DMS79 (cell line): ENCODE measurements around the gene OR2L2.
"Not testable (repeated sequence)": the region's sequence is repeated elsewhere in the genome, so short reads cannot be mapped to it uniquely, and the experiment has no call there.

Experiments
- DNase-seq: peaks from one replicate; lab custom pipeline; 2025; lab: John Stamatoyannopoulos, UW

The OR2L2 gene, protein sequence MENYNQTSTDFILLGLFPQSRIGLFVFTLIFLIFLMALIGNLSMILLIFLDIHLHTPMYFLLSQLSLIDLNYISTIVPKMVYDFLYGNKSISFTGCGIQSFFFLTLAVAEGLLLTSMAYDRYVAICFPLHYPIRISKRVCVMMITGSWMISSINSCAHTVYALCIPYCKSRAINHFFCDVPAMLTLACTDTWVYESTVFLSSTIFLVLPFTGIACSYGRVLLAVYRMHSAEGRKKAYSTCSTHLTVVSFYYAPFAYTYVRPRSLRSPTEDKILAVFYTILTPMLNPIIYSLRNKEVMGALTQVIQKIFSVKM

DNA sequence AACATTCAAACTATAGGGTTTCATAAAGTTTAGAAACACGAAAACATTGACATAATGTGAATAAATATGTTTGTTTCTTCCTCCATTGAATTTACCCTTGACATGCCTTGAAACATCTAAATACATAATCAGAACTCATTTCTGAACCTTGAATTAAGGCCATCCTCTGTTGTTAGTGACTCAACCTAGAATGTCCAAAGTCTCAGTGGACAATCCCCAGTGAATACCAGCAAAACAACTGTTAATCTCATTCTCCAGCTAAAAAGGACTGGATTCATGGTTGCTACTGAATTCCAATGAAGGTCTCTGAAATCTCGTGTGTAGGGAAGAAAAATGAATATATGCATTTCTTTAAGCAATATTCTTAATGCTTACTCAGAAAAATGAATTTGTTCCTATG lies at the start of gene OR2L2:
Gene OR2L2, plus strand, starts transcription at position 301 of the 400 bp plus-strand sequence. CDS start 8,198 bp downstream, outside the sequence.
- DNase-seq: no peak

DNA sequence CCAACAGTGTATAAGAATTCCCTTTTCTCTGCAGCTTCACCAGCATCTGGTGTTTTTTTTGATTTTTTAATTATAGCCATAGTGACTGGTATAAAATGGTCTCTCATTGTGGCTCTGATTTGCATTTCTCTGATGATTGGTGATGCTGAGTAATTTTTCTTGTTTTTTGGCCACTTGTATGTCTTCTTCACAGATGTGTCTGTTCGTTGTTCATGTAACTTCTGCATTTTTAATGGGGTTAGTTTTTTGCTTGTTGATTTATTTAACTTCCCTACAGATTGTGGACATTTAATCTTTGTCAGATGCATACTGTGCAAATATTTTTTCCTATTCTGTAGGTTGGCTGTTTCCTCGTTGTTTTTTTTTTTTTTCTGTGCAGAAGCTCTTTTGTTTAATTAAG lies 36.9 kb upstream of the OR2L2 start:
- DNase-seq: no peak

DNA sequence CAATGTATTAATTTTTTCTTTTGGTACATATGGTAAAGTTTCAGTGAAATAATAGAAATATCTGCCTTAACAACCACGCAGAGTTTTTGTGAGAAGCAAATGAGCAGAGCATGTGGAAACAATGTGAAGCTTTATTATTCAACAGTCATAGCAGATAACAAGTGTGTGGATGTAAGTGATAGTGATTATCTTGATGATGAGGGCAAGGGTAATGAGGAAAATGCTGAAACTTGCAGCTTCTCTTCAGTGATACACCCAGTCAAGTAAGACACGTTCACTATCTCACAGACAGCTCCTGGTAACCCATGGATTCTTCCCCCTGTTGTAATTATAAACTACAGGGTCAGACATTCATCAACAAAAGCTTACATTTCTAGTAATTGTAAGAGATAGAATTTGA lies 31.1 kb upstream of the OR2L2 start:
- DNase-seq: no peak

DNA sequence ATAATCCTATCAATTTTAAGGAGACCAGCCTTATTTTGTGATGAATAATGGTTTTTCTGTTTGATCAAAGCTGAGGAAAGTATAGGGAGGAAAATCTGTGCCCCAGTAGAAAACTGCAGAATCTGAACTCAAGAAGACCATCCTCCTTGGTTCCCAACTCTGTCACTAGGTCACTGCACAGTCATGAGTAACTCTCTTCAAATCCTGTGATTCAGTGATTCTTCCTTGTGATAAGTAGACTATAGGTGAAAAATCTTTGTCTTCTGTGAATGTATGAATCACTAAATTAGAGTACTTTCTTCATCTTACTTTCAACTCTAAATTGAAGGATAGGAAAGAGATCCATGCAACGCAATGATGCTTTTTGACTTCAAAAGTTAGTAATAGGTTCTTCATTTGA lies 29.7 kb upstream of the OR2L2 start:
- DNase-seq: no peak

DNA sequence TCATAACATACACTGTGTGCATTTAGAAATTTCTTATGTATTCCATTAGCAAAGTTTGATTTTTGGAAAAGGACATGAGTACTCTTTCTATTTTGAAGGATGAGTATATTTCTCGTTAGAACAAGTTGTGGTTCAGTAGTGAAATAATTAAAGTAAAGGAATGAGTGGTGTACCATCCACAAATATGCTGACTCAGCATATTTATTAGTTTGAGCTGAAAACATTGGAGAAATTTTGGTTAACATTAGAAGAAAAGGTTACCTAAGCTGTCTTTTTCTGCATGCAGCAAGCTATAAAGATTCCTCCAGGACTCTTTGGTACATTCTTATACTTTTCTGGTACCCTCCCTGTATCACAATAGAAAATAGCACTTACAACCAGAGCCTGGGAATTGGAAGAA lies 22.1 kb upstream of the OR2L2 start:
- no peak for DNase-seq

DNA sequence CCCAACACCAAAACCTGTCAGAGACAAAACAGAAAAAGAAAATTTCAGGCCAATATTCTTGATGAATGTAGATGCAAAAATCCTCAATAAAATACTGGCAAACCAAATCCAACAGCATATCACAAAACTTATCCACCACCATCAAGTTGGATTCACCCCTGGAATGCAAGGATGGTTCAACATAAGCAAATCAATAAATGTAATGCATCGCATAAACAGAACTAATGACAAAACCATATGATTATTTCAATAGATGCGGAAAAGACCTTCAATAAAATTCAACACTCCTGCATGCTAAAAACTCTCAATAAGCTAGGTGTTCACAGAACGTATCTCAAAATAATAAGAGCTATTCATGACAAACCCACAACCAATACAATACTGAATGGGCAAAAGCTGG lies 20.2 kb upstream of the OR2L2 start:
- no peak for DNase-seq

DNA sequence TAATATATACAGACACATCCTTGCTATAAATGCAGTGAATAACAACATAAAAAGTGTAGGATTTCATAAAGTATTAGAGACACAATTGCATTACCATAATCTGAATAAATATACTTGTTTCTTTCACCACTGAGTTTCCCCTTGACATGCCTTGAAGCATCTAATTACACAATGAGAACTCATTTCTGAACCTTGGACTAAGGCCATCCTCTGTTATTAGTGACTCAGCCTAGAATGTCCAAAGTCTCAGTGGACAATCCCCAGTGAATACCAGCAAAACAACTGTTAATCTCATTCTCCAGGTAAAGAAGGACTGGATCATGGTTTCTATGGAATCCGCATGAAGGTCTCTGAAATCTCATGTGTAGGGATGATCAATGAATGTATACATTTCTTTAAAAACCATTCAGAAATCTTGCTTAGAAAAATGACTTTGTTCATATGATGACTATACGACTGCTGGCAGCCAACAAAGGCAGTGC lies 16.6 kb upstream of the OR2L2 start, which contains the start of gene OR2L5:
Gene OR2L5, plus strand, starts transcription at position 432 of the 482 bp plus-strand sequence. CDS start 8,288 bp downstream, outside the sequence.
- DNase-seq: no peak

DNA sequence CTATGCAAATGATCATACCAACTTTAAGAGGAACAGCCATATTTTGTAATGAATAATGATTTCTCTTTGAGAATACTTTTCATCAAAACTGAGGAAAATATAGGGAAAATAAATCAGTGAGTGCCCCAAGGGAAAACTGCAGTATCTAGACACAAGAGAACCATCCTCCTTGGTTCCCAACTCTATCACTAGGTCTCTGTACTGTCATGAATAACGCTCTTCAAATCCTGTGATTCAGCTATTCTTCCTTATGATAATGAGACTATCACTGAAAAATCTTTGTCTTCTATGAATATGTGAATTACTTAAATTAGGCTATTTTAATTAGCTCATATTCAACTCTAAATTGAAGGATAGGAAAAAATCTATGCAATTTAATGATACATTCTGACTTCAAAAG lies 14.1 kb upstream of the OR2L2 start:
- no peak for DNase-seq

DNA sequence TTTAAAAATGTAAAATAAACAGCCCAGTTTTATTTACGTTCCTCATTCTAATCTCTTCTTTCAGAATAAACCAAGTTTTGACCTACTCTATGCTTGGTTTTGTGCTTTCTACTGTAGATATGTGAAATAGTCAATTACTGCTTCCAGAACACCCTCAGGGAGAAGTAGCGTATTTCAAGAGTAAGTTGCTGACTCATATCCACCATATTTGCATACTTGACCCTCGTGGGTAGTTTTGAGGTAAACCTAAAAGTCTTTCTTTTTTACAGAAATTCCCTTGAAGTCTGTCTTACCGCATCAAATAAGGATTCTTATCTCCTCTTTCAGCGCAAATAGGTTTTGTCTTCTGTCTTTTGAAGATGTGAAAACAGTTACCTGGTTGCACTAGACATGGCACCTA lies 15.3 kb downstream of the OR2L2 start:
- no peak for DNase-seq

DNA sequence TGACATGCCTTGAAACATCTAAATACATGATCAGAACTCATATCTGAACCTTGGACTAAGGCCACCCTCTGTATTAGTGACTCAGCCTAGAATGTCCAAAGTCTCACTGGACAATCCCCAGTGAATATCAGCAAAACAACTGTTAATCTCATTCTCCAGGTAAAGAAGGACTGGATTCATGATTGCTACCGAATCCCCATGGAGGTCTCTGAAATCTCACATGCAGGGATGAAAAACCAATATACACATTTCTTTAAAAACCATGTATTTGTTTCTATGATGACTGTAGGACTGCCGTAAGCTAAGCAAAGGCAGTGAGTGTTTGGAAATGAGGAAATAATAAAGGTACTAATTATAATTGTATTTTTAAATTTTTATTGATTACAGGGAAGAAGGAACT lies 16.7 kb downstream of the OR2L2 start, which contains the start of gene OR2L3:
Gene OR2L3, plus strand, starts transcription at position 301 of the 400 bp plus-strand sequence. CDS start 13,846 bp downstream, outside the sequence.
- no peak for DNase-seq

DNA sequence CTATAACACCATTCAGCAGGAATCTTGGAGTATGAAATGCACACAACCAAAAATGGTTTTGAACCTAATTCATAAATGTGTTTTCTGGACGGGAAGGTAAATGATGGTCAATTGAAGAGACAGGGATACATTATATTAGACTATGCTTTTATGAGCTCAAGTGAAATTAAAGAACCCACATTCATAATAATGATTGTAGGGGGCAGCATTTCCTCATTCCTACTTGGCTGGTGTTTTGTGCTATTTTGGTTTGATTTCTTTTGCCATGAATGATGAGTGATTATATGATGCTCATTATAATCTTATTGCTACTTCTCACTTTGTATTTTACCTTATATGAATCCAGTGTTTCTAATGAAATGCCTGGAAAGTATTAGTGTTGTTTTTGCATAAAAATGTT lies 17.1 kb downstream of the OR2L2 start:
- DNase-seq: no peak

DNA sequence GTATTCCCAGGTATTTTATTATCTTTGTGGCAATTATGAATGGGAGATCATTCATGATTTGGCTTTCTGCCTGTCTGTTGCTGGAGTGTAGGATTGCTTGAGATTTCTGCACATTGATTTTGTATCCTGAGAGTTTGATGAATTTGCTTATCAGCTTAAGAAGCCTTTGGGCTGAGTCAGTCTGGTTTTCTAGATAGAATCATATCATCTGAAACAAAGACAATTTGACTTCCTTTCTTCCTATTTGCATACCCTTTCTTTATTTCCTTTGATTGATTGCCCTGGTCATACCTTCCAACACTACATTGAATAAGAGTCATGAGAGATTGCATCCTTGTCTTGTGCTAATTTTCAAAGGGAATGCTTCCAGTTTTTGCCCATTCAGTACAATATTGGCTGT lies 24.8 kb downstream of the OR2L2 start:
- DNase-seq: no peak

DNA sequence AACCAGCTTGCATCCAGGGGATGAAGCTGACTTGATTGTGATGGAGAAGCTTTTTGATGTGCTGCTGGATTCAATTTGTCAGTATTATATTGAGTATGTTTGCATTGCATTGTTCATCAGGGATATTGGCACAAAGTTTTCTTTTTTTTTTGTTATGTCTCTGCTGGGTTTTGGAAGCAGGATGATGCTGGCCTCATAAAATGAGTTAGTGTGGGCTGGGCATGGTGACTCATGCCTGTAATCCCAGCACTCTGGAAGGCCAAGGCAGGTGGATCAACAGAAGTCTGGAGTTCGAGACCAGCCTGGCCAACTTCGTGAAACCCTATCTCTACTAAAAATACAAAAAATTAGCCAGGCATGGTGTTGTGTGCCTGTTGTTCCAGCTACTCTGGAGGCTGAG lies 25.4 kb downstream of the OR2L2 start:
- no peak for DNase-seq

DNA sequence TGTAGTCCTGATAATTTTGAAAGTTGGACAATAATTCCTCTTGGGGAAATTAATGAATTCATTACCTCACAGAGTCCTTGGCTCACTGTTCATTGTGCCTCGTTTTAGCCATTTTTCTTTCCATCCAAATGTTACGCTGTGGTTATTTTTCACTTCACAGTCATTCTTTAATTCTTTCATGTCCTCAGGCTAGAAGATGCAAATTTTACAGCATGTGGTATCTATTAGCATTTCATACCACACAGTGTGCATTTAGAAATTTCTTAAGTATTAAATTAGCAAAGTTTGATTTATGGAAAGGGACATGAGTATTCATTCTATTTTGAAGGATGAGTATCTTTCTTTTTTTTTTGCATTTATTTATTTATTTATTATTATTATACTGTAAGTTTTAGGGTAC lies 35.2 kb downstream of the OR2L2 start:
- no peak for DNase-seq

DNA sequence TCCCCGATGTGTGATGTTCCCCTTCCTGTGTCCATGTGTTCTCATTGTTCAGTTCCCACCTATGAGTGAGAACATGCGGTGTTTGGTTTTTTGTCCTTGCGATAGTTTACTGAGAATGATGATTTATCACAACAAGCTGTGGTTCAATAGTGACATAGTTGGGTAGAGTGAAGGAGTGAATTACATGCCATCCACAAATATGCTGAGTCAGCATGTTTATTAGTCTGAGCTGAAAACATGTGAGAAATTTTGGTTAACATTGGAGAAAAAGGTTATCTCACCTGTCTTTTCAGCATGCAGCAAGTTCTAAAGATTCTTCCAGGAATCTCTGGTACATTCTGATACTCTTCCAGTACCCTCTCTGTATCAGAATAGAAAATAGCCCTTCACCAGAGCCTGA lies 35.7 kb downstream of the OR2L2 start:
- no peak for DNase-seq

DNA sequence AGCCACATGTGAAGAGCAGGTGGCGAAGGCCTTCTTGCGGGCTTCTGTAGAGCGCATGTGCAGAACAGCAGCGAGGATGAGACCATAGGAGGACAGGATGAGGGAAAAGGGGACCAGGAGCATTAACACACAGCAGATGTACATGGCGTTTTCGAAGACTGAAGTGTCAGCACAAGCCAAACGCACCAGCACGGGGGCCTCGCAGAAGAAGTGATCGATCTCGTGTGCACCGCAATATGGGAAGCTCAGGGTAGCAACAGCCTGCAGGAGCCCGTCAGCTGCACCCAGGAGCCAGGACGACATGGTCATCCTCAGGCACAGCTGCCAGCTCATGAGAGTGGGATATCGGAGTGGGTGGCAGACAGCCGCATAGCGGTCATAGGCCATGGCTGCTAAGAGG lies 54.0 kb downstream of the OR2L2 start:
- not testable (repeated sequence) for DNase-seq
